Measurements from ENCODE around the gene TBCD.

The TBCD gene

DNA sequence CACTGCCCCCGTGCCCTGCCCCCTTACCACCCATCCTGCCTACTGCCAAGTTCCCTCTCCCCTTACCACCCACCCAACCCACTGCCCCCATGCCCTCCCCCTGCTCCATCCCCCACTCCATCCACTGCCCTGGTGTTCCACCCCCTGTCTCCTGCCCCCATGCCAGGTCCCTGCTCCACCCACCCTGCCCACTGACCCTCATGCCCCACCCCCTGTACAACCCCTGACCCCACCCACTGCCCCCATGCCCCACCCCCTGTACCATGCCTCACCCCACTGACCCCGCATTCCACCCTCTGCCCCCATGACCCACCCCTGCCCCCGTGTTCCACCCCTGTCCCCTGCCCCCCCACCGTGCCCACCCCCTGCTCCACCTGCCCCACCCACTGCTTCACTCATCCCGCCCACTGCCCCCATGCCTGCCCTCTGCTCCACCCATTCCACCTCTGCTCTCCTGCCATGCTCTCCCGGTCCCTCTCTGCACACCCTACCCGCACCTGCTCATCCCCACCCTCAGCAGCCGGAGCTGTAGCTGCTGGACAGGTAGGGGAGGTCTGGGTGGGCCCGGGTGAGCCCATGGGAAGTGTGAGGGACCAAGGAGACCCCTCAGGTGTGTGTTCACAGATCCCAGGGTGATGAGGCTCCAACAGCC is 42.7 kb upstream of the TBCD start:
- no peak overlapping the region for H3K4me3 ChIP-seq (ENCODE audit: low read length)
- TF ChIP-seq, protein P1, sequence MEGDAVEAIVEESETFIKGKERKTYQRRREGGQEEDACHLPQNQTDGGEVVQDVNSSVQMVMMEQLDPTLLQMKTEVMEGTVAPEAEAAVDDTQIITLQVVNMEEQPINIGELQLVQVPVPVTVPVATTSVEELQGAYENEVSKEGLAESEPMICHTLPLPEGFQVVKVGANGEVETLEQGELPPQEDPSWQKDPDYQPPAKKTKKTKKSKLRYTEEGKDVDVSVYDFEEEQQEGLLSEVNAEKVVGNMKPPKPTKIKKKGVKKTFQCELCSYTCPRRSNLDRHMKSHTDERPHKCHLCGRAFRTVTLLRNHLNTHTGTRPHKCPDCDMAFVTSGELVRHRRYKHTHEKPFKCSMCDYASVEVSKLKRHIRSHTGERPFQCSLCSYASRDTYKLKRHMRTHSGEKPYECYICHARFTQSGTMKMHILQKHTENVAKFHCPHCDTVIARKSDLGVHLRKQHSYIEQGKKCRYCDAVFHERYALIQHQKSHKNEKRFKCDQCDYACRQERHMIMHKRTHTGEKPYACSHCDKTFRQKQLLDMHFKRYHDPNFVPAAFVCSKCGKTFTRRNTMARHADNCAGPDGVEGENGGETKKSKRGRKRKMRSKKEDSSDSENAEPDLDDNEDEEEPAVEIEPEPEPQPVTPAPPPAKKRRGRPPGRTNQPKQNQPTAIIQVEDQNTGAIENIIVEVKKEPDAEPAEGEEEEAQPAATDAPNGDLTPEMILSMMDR (IDR thresholded peaks at IDR 0.05; ENCODE audit: insufficient read depth, low read depth, low read length, missing control alignments): no peak
- no peak for DNase-seq (ENCODE audit: low read depth)

- no peak for DNase-seq (ENCODE audit: low read depth)
- TF ChIP-seq, protein P1 (IDR thresholded peaks at IDR 0.05; ENCODE audit: insufficient read depth, low read depth, low read length, missing control alignments): no peak
- H3K4me3 ChIP-seq (ENCODE audit: low read length): no peak overlapping the region
These were observed 42.0 kb upstream of the TBCD start for GRCh38 chr17:82709676-82710498.

- DNase-seq (ENCODE audit: low read depth): no peak
- H3K4me3 ChIP-seq (ENCODE audit: low read length): no peak overlapping the region
- TF ChIP-seq, protein P1 (IDR thresholded peaks at IDR 0.05; ENCODE audit: insufficient read depth, low read depth, low read length, missing control alignments): no peak
These were observed 41.2 kb upstream of the TBCD start for GRCh38 chr17:82710499-82711232.

GRCh38 chr17:82713071-82713723 is 38.7 kb upstream of the TBCD start:
- DNase-seq (ENCODE audit: low read depth): no peak
- no peak overlapping the region for H3K4me3 ChIP-seq (ENCODE audit: low read length)
- TF ChIP-seq, protein P1 (IDR thresholded peaks at IDR 0.05; ENCODE audit: insufficient read depth, low read depth, low read length, missing control alignments): no peak

GRCh38 chr17:82716203-82717010 is 35.5 kb upstream of the TBCD start, which contains the start of gene FN3KRP:
Gene FN3KRP (plus strand): TSS chr17:82716706. CDS start chr17:82716756, 50 bp downstream.
- peak within 1 kb of the TSS; percentile 83 for H3K4me3 ChIP-seq (ENCODE audit: low read length)
- TF ChIP-seq, protein P1 (IDR thresholded peaks at IDR 0.05; ENCODE audit: insufficient read depth, low read depth, low read length, missing control alignments): no peak
- DNase-seq (ENCODE audit: low read depth): peak; percentile 97

Data from epithelial cell of esophagus (primary cell).